PC-9 (cell line): ENCODE results near the gene PCDH15. TPM values are rescaled to one million over a fixed set of nuclear protein-coding genes. Genes with fewer than 3 reads are reported as not detected.

Source experiments
- BruUV-seq: library from RNA; stranded (reverse); fragments of 400-500 nt; replicated peaks from 2 replicates; lab custom pipeline; 2021; lab: Mats Ljungman, UMichigan
- CTCF ChIA-PET: fragments of 300-600 bp; sonication (Branson Sonifier 250); formaldehyde crosslinking; loops from one replicate; lab custom pipeline; 2022; ENCODE audit warnings: antibody characterized with exemption; lab: Charles Lee
- POLR2A ChIA-PET: fragments of 300-600 bp; sonication (Branson Sonifier 250); formaldehyde crosslinking; loops from one replicate; lab custom pipeline; 2022; ENCODE audit warnings: antibody characterized with exemption; ENCODE audit not compliant: unreplicated experiment; lab: Charles Lee
- DNase-seq, 2 experiments: peaks; one replicate each; pipeline versions ENCODE4 v3.0.0 to v3.0.0-alpha.2; 2015 to 2022; ENCODE audit warnings: mixed read lengths in 1 of 2
- H2AFZ ChIP-seq: fragments of 200-600 bp; sonication (generic); 2 replicates; pipeline ENCODE4 v1.8.1; 2017; ENCODE audit warnings: antibody characterized with exemption
- H3F3A ChIP-seq: fragments of 200-600 bp; sonication (generic); 2 replicates; pipeline ENCODE4 v1.8.1; 2017; ENCODE audit warnings: antibody characterized with exemption, mild to moderate bottlenecking, low read depth; ENCODE audit not compliant: insufficient read depth
- H3K27ac ChIP-seq: fragments of 200-600 bp; sonication (generic); 2 replicates; pipeline ENCODE4 v1.6.1; 2016; ENCODE audit warnings: mixed run types
- H3K27me3 ChIP-seq: fragments of 200-600 bp; sonication (generic); 2 replicates; pipeline ENCODE4 v1.6.1; 2016; ENCODE audit warnings: low read depth, mixed run types; ENCODE audit not compliant: insufficient read depth
- H3K36me3 ChIP-seq: fragments of 200-600 bp; sonication (generic); 2 replicates; pipeline ENCODE4 v1.6.1; 2016; ENCODE audit warnings: low read depth, mixed run types
- H3K4me1 ChIP-seq: fragments of 200-600 bp; sonication (generic); replicated peaks from 2 replicates; pipeline ENCODE4 v1.6.1; 2016; ENCODE audit warnings: mixed run types; ENCODE audit not compliant: insufficient read depth
- H3K4me2 ChIP-seq: fragments of 200-600 bp; sonication (generic); 2 replicates; pipeline ENCODE4 v1.6.1; 2017; ENCODE audit warnings: mixed run types
- H3K4me3 ChIP-seq: fragments of 200-600 bp; sonication (generic); 2 replicates; pipeline ENCODE4 v1.6.1; 2016; ENCODE audit warnings: mixed run types
- H3K79me2 ChIP-seq: fragments of 200-600 bp; sonication (generic); 2 replicates; pipeline ENCODE4 v1.6.1; 2017; ENCODE audit warnings: low read depth, mixed run types
- H3K9me2 ChIP-seq: fragments of 200-600 bp; sonication (generic); 2 replicates; pipeline ENCODE4 v1.8.1; 2017; ENCODE audit warnings: mild to moderate bottlenecking; ENCODE audit not compliant: insufficient read depth
- H3K9me3 ChIP-seq: fragments of 200-600 bp; sonication (generic); 2 replicates; pipeline ENCODE4 v1.8.1; 2016; ENCODE audit warnings: low read depth; ENCODE audit not compliant: insufficient read depth
- H4K20me1 ChIP-seq: fragments of 200-600 bp; sonication (generic); 2 replicates; pipeline ENCODE4 v1.8.1; 2017; ENCODE audit not compliant: insufficient read depth
- EZH2 ChIP-seq: fragments of 200-600 bp; sonication (generic); IDR thresholded peaks from 2 replicates; pipeline ENCODE4 v1.8.0; 2017; ENCODE audit warnings: antibody characterized with exemption, low read depth
- intact Hi-C: fragments of 100-400 bp; cut with micrococcal nuclease; formaldehyde crosslinking; loops from one replicate; pipeline ENCODE4 v1.10.0; 2022; ENCODE audit not compliant: unreplicated experiment
- total RNA-seq: library from RNA; stranded (reverse); gene quantifications from 2 replicates; pipeline ENCODE4 v1.2.3, GENCODE V29; 2021
- TF ChIP-seq, protein P1 (sequence below): fragments of 200-600 bp; sonication (generic); conservative IDR thresholded peaks from 2 replicates; pipeline ENCODE4 v1.6.1; 2017; ENCODE audit warnings: mixed run types, antibody characterized with exemption, mild to moderate bottlenecking, moderate library complexity

Gene PCDH15
- total RNA-seq, 1 experiment from 2014 or later: not detected

DNA sequence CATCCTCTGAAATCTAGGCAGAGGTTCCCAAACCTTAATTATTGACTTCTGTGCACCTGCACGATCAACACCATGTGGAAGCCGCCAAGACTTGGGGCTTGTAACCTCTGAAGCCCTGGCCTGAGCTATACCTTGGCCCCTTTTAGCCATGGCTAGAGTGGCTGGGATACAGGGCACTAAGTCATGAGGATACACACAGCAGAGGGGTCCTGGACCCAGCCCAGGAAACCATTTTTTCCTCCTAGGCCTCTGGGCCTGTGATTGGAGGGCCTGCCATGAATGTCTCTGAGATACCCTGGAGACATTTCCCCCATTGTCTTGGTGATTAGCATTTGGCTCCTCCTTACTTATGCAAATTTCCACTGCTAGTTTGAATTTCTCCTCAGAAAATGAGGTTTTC lies 743.7 kb downstream of the PCDH15 start:
- ChIA-PET POLR2A (no interaction called here), CTCF (no interaction called here)
- Histone ChIP-seq H3K27me3 (no peaks in the 10 kb centered on the region), H4K20me1 (no peaks in the 10 kb centered on the region), H3K4me2 (no peak overlapping the region), H3K79me2 (no peaks in the 10 kb centered on the region), H3K4me3 (no peak overlapping the region), H3K27ac (no peak overlapping the region), H3K9me2 (peaks cover 3% of the 10 kb centered on the region; the same call in 1 of the 2 replicates), H3K36me3 (no peaks in the 10 kb centered on the region), H3K9me3 (no peaks in the 10 kb centered on the region), H2AFZ (no peak overlapping the region), H3K4me1 (no peaks in the 10 kb centered on the region), H3F3A (no peaks in the 10 kb centered on the region)
- no TSS peak for BruUV-seq
- TF ChIP-seq, protein P1, sequence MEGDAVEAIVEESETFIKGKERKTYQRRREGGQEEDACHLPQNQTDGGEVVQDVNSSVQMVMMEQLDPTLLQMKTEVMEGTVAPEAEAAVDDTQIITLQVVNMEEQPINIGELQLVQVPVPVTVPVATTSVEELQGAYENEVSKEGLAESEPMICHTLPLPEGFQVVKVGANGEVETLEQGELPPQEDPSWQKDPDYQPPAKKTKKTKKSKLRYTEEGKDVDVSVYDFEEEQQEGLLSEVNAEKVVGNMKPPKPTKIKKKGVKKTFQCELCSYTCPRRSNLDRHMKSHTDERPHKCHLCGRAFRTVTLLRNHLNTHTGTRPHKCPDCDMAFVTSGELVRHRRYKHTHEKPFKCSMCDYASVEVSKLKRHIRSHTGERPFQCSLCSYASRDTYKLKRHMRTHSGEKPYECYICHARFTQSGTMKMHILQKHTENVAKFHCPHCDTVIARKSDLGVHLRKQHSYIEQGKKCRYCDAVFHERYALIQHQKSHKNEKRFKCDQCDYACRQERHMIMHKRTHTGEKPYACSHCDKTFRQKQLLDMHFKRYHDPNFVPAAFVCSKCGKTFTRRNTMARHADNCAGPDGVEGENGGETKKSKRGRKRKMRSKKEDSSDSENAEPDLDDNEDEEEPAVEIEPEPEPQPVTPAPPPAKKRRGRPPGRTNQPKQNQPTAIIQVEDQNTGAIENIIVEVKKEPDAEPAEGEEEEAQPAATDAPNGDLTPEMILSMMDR: no peak
- TF ChIP-seq EZH2: no peak
- DNase-seq: no peak
- intact Hi-C loops: no loop called here

DNA sequence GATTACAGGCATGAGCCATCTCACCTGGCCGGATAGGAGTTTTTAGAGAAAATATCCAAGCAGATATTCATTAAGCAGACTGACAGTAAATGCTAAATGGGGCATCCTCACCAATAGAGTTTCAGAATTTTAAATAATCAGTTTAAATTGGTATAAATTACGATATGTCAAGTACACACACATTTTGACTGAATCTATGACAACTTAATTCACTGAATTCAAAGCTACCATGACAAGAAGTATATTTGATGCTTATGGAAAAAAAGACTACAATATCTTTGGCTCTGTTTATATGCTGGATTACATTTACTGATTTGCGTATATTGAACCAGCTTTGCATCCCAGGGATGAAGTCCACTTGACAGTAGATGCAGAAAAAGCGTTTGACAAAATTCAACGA lies 774.7 kb downstream of the PCDH15 start:
- ChIA-PET POLR2A (no interaction called here), CTCF (no interaction called here)
- H3K27ac ChIP-seq: no peak overlapping the region

DNA sequence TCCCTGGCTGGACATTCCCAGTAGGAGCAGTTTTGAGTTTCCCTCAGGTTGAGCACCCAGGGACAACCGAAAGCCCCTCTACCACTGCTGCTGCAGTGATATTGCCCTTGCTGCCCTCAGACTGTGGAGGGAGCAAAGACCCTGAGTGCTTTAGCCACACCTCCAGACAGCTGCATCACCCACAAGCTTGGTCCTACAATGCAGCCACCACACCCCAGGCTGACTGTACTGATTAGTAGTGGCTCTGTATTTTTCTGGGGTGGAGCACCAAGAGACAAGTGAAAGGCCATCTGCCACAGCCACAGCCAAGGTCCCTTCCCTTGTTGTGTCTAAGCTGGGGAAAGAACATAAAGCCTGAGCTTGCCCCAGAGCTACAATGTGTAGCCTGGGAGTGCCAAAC lies 789.9 kb downstream of the PCDH15 start:
- no TSS peak for BruUV-seq
- Histone ChIP-seq H4K20me1 (no peaks in the 10 kb centered on the region), H3K4me2 (no peak overlapping the region), H3K9me3 (no peaks in the 10 kb centered on the region), H3K4me3 (no peak overlapping the region), H3K27me3 (no peaks in the 10 kb centered on the region), H2AFZ (no peak overlapping the region), H3K27ac (no peak overlapping the region), H3F3A (no peaks in the 10 kb centered on the region), H3K79me2 (no peaks in the 10 kb centered on the region), H3K4me1 (no peaks in the 10 kb centered on the region), H3K36me3 (no peaks in the 10 kb centered on the region), H3K9me2 (no peaks in the 10 kb centered on the region)
- CTCF ChIA-PET: no interaction called here
- intact Hi-C loops: no loop called here
- TF ChIP-seq, protein P1: no peak
- no peak for TF ChIP-seq EZH2
- no peak for DNase-seq
- POLR2A ChIA-PET: interaction anchor here (0.6 kb wide), 1 partner anchor 8 kb away, joined by 4 read pairs; no protein-coding TSS in a partner anchor

More for the DNA sequence above, 774.7 kb downstream of the PCDH15 start:
- no peaks in the 10 kb centered on the region for H3K27me3 ChIP-seq
- no peaks in the 10 kb centered on the region for H3K4me1 ChIP-seq
- H3F3A ChIP-seq: no peaks in the 10 kb centered on the region
- no TSS peak for BruUV-seq
- H3K36me3 ChIP-seq: no peaks in the 10 kb centered on the region
- no peak overlapping the region for H3K4me3 ChIP-seq
- TF ChIP-seq, protein P1: no peak
- no peak for TF ChIP-seq EZH2
- no peaks in the 10 kb centered on the region for H3K9me3 ChIP-seq
- H3K9me2 ChIP-seq: no peaks in the 10 kb centered on the region; the same call in 1 of the 2 replicates
- no peak for DNase-seq
- no peaks in the 10 kb centered on the region for H3K79me2 ChIP-seq
- no peak overlapping the region for H3K4me2 ChIP-seq
- no peak overlapping the region for H2AFZ ChIP-seq
- intact Hi-C loops: no loop called here
- H4K20me1 ChIP-seq: no peaks in the 10 kb centered on the region
